Endothelial cell of umbilical vein (primary cell): ENCODE results near the gene RPH3AL. TPM values are rescaled to one million over a fixed set of nuclear protein-coding genes. Genes with fewer than 3 reads are reported as not detected.

Source experiments
- BruUV-seq: library from RNA; stranded (reverse); fragments of 400-500 nt; replicated peaks from 2 replicates; lab custom pipeline; 2021; lab: Mats Ljungman, UMichigan
- CTCF ChIA-PET: fragments of 300-600, 350-600 bp; sonication (Branson Sonifier 250); formaldehyde crosslinking; loops from one replicate; lab custom pipeline; 2021; ENCODE audit warnings: antibody characterized with exemption, inconsistent platforms; lab: Charles Lee
- POLR2A ChIA-PET: fragments of 300-600, 350-600 bp; sonication (Branson Sonifier 250); formaldehyde crosslinking; loops from one replicate; lab custom pipeline; 2021; ENCODE audit warnings: antibody characterized with exemption, inconsistent platforms; lab: Charles Lee
- DNase-seq: peaks from one replicate; pipeline ENCODE4 v3.0.0-alpha.2; 2011; ENCODE audit warnings: low read depth, low spot score
- FAIRE-seq: peaks from 2 replicates; lab custom pipeline; 2011; peaks lifted over from hg19 to GRCh38; lab: Jason Lieb, UNC
- H2AFZ ChIP-seq: 2 replicates; pipeline ENCODE4 v1.6.0; 2012; ENCODE audit warnings: low read depth, low read length, control low read depth, inconsistent platforms
- H3K27ac ChIP-seq: 2 replicates; pipeline ENCODE4 v1.5.1; 2011; ENCODE audit warnings: low read depth, mild to moderate bottlenecking, control low read depth, low read length, moderate library complexity; ENCODE audit not compliant: insufficient read depth
- H3K27me3 ChIP-seq, 2 experiments: 2 replicates each; pipeline versions ENCODE4 v1.6.0 to v1.6.1; 2011; ENCODE audit warnings: low read length in 2 of 2, mixed read lengths in 1 of 2; ENCODE audit not compliant: control insufficient read depth in 2 of 2, insufficient read depth in 2 of 2
- H3K36me3 ChIP-seq, 2 experiments: 2 replicates in 1 of 2; 3 replicates in 1 of 2; pipeline ENCODE4 v1.5.1; 2011; ENCODE audit warnings: low read length in 2 of 2, mild to moderate bottlenecking in 1 of 2, moderate library complexity in 1 of 2; ENCODE audit not compliant: control insufficient read depth in 2 of 2, insufficient read depth in 2 of 2; ENCODE audit errors: extremely low read depth in 1 of 2
- H3K4me1 ChIP-seq: 3 replicates; pipeline ENCODE4 v1.5.1; 2011; ENCODE audit warnings: mild to moderate bottlenecking, low read length; ENCODE audit not compliant: control insufficient read depth, insufficient read depth; ENCODE audit errors: extremely low read depth
- H3K4me2 ChIP-seq: 2 replicates; pipeline ENCODE4 v1.6.1; 2011; ENCODE audit warnings: low read length, control low read depth, mixed read lengths; ENCODE audit not compliant: insufficient read depth
- H3K4me3 ChIP-seq, 3 experiments: fragments of 200-600 bp in 1 of 3; sonication (generic), shearing (Covaris generic) in 1 of 3; replicated peaks in 1 of 3; 2 replicates each; pipeline ENCODE4 v1.5.1; 2011 to 2016; ENCODE audit warnings: control low read depth in 3 of 3, low read length in 3 of 3, mild to moderate bottlenecking in 2 of 3, inconsistent platforms in 1 of 3, low read depth in 1 of 3, moderate library complexity in 1 of 3; ENCODE audit not compliant: insufficient read depth in 1 of 3
- H3K79me2 ChIP-seq: 2 replicates; pipeline ENCODE4 v1.6.0; 2012; ENCODE audit warnings: low read length, inconsistent platforms; ENCODE audit not compliant: control insufficient read depth, insufficient read depth
- H3K9ac ChIP-seq: replicated peaks from 2 replicates; pipeline ENCODE3; 2011; ENCODE audit warnings: low read length, control low read depth; ENCODE audit not compliant: insufficient read depth; ENCODE audit errors: extremely low read depth
- H3K9me1 ChIP-seq: replicated peaks from 3 replicates; pipeline ENCODE4 v1.6.0; 2011; ENCODE audit warnings: mild to moderate bottlenecking, low read length; ENCODE audit not compliant: control insufficient read depth, insufficient read depth; ENCODE audit errors: extremely low read depth
- H3K9me3 ChIP-seq: replicated peaks from 2 replicates; pipeline ENCODE4 v1.5.1; 2012; ENCODE audit warnings: low read length, inconsistent platforms; ENCODE audit not compliant: control insufficient read depth, insufficient read depth
- H4K20me1 ChIP-seq: replicated peaks from 2 replicates; pipeline ENCODE3; 2011; ENCODE audit warnings: mild to moderate bottlenecking, low read length; ENCODE audit not compliant: control insufficient read depth, insufficient read depth; ENCODE audit errors: extremely low read depth
- EZH2 ChIP-seq: IDR thresholded peaks from 2 replicates; pipeline ENCODE4 v1.6.1; 2012; ENCODE audit warnings: borderline replicate concordance, low read depth, mild to moderate bottlenecking, moderate library complexity, low read length, inconsistent platforms; ENCODE audit not compliant: severe bottlenecking
- FOS ChIP-seq: IDR thresholded peaks from 2 replicates; pipeline ENCODE4 v1.6.1; 2011; ENCODE audit warnings: mild to moderate bottlenecking, low read length, moderate library complexity, borderline replicate concordance; ENCODE audit not compliant: insufficient read depth
- GATA2 ChIP-seq: IDR thresholded peaks from 2 replicates; pipeline ENCODE4 v1.7.0; 2011; ENCODE audit warnings: low read depth, mild to moderate bottlenecking, moderate library complexity, mixed read lengths, low read length; ENCODE audit not compliant: insufficient read length, insufficient read depth
- JUN ChIP-seq: IDR thresholded peaks from 2 replicates; pipeline ENCODE4 v1.6.1; 2011; ENCODE audit warnings: borderline replicate concordance, low read depth; ENCODE audit not compliant: insufficient read length, insufficient read depth
- MYC ChIP-seq: IDR thresholded peaks from one replicate; pipeline ENCODE4 v1.6.1; 2011; ENCODE audit warnings: mild to moderate bottlenecking, low read depth, low read length
- POLR2A ChIP-seq: IDR thresholded peaks from 2 replicates; pipeline ENCODE4 v1.6.1; 2012; ENCODE audit warnings: low read depth, mild to moderate bottlenecking, control low read depth, low read length
- POLR2AphosphoS5 ChIP-seq: IDR thresholded peaks from 2 replicates; pipeline ENCODE4 v1.6.1; 2012; ENCODE audit warnings: low read depth, mild to moderate bottlenecking, control low read depth, low read length, moderate library complexity; ENCODE audit not compliant: insufficient read depth
- dilution Hi-C: fragments of 300-500 bp; cut with MboI; formaldehyde crosslinking; loops from one replicate; pipeline ENCODE4 v1.15.0; 2019; ENCODE audit warnings: low sequenced_read_pairs; ENCODE audit not compliant: extremely low pct_ligation_motif_present
- intact Hi-C: fragments of 100-400 bp; cut with micrococcal nuclease; formaldehyde crosslinking; loops from one replicate; pipeline ENCODE4 v1.10.0; 2022
- polyA plus RNA-seq, 4 experiments: library from polyadenylated mRNA; depleted of rRNA in 3 of 4; stranded (reverse) in 3 of 4; unstranded in 1 of 4; fragments of >200 nt; gene quantifications; 2 replicates each; pipeline versions ENCODE4 v1.2.1 to v1.2.3, GENCODE V29; 2011 to 2012; ENCODE audit warnings: missing spikeins in 1 of 4
- total RNA-seq: library from RNA; stranded (reverse); gene quantifications from 2 replicates; pipeline ENCODE4 v1.2.3, GENCODE V29; 2021
- TF ChIP-seq, protein P1 (sequence below), 2 donors: IDR thresholded peaks; 1 replicate in 1 of 2; 2 replicates in 1 of 2; pipeline ENCODE4 v1.5.1; 2011; ENCODE audit warnings: low read length in 2 of 2, mild to moderate bottlenecking in 2 of 2, moderate library complexity in 2 of 2, control low read depth in 1 of 2, inconsistent platforms in 1 of 2, low read depth in 1 of 2; ENCODE audit not compliant: insufficient read depth in 1 of 2; ENCODE audit errors: extremely low read depth in 1 of 2
- TF ChIP-seq, protein P2 (sequence below): IDR thresholded peaks from 2 replicates; pipeline ENCODE4 v1.6.1; 2011; ENCODE audit not compliant: insufficient read depth, insufficient read length

RPH3AL gene
- total and polyA plus RNA-seq, 2 donors (not counting 3 experiments of a cell fraction or from before 2014, with no cell fraction given): 4.1 to 7.0 TPM

- Histone ChIP-seq H3K79me2 (no peaks in the 10 kb centered on the region), H3K9me1 (no peaks in the 10 kb centered on the region), H3K36me3 (no peaks in the 10 kb centered on the region), H3K27me3 (no peaks in the 10 kb centered on the region), H3K9me3 (no peaks in the 10 kb centered on the region), H3K4me1 (peaks cover 29% of the 10 kb centered on the region), H3K4me2 (no peak overlapping the region), H4K20me1 (no peaks in the 10 kb centered on the region), H3K4me3 (no peak overlapping the region), H3K27ac (no peak overlapping the region), H3K9ac (no peak overlapping the region), H2AFZ (no peak overlapping the region)
- TF ChIP-seq, protein P1, sequence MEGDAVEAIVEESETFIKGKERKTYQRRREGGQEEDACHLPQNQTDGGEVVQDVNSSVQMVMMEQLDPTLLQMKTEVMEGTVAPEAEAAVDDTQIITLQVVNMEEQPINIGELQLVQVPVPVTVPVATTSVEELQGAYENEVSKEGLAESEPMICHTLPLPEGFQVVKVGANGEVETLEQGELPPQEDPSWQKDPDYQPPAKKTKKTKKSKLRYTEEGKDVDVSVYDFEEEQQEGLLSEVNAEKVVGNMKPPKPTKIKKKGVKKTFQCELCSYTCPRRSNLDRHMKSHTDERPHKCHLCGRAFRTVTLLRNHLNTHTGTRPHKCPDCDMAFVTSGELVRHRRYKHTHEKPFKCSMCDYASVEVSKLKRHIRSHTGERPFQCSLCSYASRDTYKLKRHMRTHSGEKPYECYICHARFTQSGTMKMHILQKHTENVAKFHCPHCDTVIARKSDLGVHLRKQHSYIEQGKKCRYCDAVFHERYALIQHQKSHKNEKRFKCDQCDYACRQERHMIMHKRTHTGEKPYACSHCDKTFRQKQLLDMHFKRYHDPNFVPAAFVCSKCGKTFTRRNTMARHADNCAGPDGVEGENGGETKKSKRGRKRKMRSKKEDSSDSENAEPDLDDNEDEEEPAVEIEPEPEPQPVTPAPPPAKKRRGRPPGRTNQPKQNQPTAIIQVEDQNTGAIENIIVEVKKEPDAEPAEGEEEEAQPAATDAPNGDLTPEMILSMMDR (IDR thresholded peaks at IDR 0.05; ENCODE audit: extremely low read depth in 1 of 2, insufficient read depth in 1 of 2, low read depth in 1 of 2, low read length in 2 of 2): no peak
- no peak for TF ChIP-seq MYC
- TF ChIP-seq JUN: no peak
- TF ChIP-seq GATA2: no peak
- TF ChIP-seq POLR2AphosphoS5: no peak
- no peak for TF ChIP-seq POLR2A
- no peak for TF ChIP-seq FOS
- TF ChIP-seq EZH2: no peak
- TF ChIP-seq, protein P2, sequence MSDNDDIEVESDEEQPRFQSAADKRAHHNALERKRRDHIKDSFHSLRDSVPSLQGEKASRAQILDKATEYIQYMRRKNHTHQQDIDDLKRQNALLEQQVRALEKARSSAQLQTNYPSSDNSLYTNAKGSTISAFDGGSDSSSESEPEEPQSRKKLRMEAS: no peak
- intact Hi-C loops (no loop called here), dilution Hi-C loops (no loop called here)
- no TSS peak for BruUV-seq
- POLR2A ChIA-PET: no interaction called here
- CTCF ChIA-PET: no interaction called here
- FAIRE-seq: no peak
- no peak for DNase-seq
Observed at GRCh38 chr17:345992-346785, 6.4 kb downstream of the RPH3AL start.
